Muscle of leg (tissue), 11 donors: ENCODE results near the gene CCDC142. TPM values are rescaled to one million over a fixed set of nuclear protein-coding genes. Genes with fewer than 3 reads are reported as not detected.
A peak's percentile ranks its signal among the peaks of the same experiment; 100 is the strongest.

ENCODE experiments used
- DNase-seq: peaks from one replicate; pipeline ENCODE4 v3.0.0; 2013
- H3K27ac ChIP-seq: one replicate; pipeline ENCODE4 v1.5.1; 2013; ENCODE audit warnings: mild to moderate bottlenecking, low read length, control low read depth
- H3K27me3 ChIP-seq: one replicate; pipeline ENCODE4 v1.6.1; 2013; ENCODE audit warnings: low read length; ENCODE audit not compliant: control insufficient read depth, insufficient read depth
- H3K36me3 ChIP-seq: one replicate; pipeline ENCODE4 v1.6.1; 2013; ENCODE audit warnings: low read length; ENCODE audit not compliant: control insufficient read depth, insufficient read depth
- H3K4me1 ChIP-seq: one replicate; pipeline ENCODE4 v1.6.1; 2013; ENCODE audit warnings: low read length; ENCODE audit not compliant: control insufficient read depth, insufficient read depth
- H3K4me3 ChIP-seq: one replicate; pipeline ENCODE4 v1.5.1; 2013; ENCODE audit warnings: low read length, control low read depth
- H3K9me3 ChIP-seq: replicated peaks from 2 replicates; pipeline ENCODE4 v1.6.1; 2013; ENCODE audit warnings: low read depth, low read length; ENCODE audit not compliant: control insufficient read depth
- WGBS: methylation state at CpG from one replicate; pipeline ENCODE4 v1.1.5; 2013; ENCODE audit warnings: missing lambda C conversion rate; ENCODE audit not compliant: insufficient coverage; 5-methylcytosine and 5-hydroxymethylcytosine counted together
- polyA plus RNA-seq, 8 donors: library from polyadenylated mRNA; unstranded; fragments of 120-200 nt; gene quantifications; one replicate each; pipeline versions ENCODE4 v1.2.1 to v1.2.3, GENCODE V29; 2013; ENCODE audit warnings: inconsistent platforms in 1 of 8, low replicate concordance in 1 of 8; ENCODE audit not compliant: insufficient read length in 8 of 8, insufficient read depth in 1 of 8
- total RNA-seq: library from RNA; stranded (reverse); fragments of 120-200 nt; gene quantifications from one replicate; pipeline ENCODE4 v1.2.4, GENCODE V29; 2013

The CCDC142 gene
- total and polyA plus RNA-seq, 9 donors: 7.0 to 12.3 (median 8.4) TPM

DNA sequence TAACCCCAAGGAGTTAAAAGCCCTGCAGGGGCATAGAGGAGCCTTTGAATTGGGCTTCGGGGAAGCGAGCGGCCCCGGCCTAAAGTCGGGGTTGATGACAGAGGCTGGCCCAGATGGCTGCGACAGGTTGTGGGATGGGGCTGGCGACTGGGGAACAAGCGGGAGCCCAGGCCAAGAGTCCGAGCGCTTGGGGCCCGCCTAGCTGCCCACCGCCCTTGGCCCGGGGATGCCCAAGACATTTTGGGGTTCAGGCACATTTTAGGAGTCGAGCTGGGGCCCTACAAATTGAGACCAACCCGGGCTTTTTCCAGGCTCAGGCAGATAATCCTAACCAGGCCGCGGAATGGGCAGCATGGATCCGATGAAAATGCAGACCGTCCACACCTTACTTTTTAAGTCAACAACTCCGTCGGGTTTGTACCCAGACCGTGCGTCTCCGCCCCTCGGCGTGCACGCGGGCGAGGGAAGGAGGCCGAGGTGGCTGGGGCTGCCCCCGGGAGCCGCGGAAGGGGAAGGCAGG lies 41.6 kb downstream of the CCDC142 start:
- Histone ChIP-seq H3K27me3 (peaks cover 2% of the 10 kb centered on the region), H3K36me3 (peaks cover 11% of the 10 kb centered on the region), H3K4me3 (peak overlapping the region; percentile 65), H3K4me1 (peaks cover 62% of the 10 kb centered on the region), H3K27ac (peak overlapping the region; percentile 99), H3K9me3 (no peaks in the 10 kb centered on the region)
- no peak for DNase-seq
- WGBS: 4% methylated on average over 33 of the region's 33 CpGs

GRCh38 chr2:74440378-74441169 lies 42.2 kb downstream of the CCDC142 start:
- H3K27ac ChIP-seq: peak overlapping the region; percentile 99
- H3K4me3 ChIP-seq: peak overlapping the region; percentile 65
- DNase-seq: peak; percentile 97
- no peaks in the 10 kb centered on the region for H3K9me3 ChIP-seq
- 2% methylated on average over 26 of the region's 45 CpGs for WGBS
- peaks cover 68% of the 10 kb centered on the region for H3K4me1 ChIP-seq
- peaks cover 14% of the 10 kb centered on the region for H3K36me3 ChIP-seq
- peaks cover 2% of the 10 kb centered on the region for H3K27me3 ChIP-seq

GRCh38 chr2:74439803-74440377 lies 42.9 kb downstream of the CCDC142 start:
- WGBS: 5% methylated on average over 11 of the region's 14 CpGs
- peaks cover 19% of the 10 kb centered on the region for H3K36me3 ChIP-seq
- H3K9me3 ChIP-seq: no peaks in the 10 kb centered on the region
- peak; percentile 96 for DNase-seq
- peaks cover 2% of the 10 kb centered on the region for H3K27me3 ChIP-seq
- peak overlapping the region; percentile 99 for H3K27ac ChIP-seq
- peak overlapping the region; percentile 65 for H3K4me3 ChIP-seq
- H3K4me1 ChIP-seq: peaks cover 69% of the 10 kb centered on the region

DNA sequence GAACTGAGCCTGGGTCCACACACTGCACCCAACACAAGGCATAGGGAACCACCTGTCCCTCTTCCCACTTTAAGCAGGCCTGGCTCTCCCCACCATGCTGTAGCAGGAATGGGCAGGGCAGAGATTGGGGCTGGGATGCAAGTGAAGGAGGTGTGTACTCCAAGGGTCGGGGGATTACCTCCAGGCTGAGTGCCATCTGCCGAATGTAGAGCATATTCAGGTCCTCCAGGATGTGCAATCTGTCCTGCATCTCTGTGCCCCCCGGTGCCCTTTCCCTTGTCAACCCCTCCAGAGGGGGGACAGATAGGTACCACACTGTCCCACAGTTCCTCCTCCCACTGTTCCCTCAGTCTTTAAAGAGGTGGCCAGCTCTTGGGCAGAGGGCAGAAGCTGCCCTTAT lies 43.4 kb downstream of the CCDC142 start:
- H3K4me1 ChIP-seq: peaks cover 67% of the 10 kb centered on the region
- peak overlapping the region; percentile 65 for H3K4me3 ChIP-seq
- H3K27ac ChIP-seq: peak overlapping the region; percentile 99
- H3K9me3 ChIP-seq: no peaks in the 10 kb centered on the region
- DNase-seq: no peak
- peaks cover 21% of the 10 kb centered on the region for H3K36me3 ChIP-seq
- WGBS: 3% methylated on average over 3 of the region's 3 CpGs
- H3K27me3 ChIP-seq: peaks cover 2% of the 10 kb centered on the region

- DNase-seq: no peak
- H3K36me3 ChIP-seq: peaks cover 21% of the 10 kb centered on the region
- peaks cover 63% of the 10 kb centered on the region for H3K4me1 ChIP-seq
- no peak overlapping the region for H3K27ac ChIP-seq
- H3K27me3 ChIP-seq: peaks cover 2% of the 10 kb centered on the region
- no peak overlapping the region for H3K4me3 ChIP-seq
- H3K9me3 ChIP-seq: no peaks in the 10 kb centered on the region
- WGBS: 83% methylated on average over 1 of the region's 1 CpG
Observed at GRCh38 chr2:74438248-74438647, 44.5 kb downstream of the CCDC142 start.

- Histone ChIP-seq H3K36me3 (peaks cover 27% of the 10 kb centered on the region), H3K27ac (peak overlapping the region; percentile 29), H3K27me3 (peaks cover 2% of the 10 kb centered on the region), H3K4me1 (peaks cover 60% of the 10 kb centered on the region), H3K4me3 (no peak overlapping the region), H3K9me3 (no peaks in the 10 kb centered on the region)
- no peak for DNase-seq
- WGBS: 44% methylated on average over 4 of the region's 6 CpGs
Observed at GRCh38 chr2:74436848-74437695, 45.7 kb downstream of the CCDC142 start.

GRCh38 chr2:74436111-74436805 lies 46.5 kb downstream of the CCDC142 start:
- Histone ChIP-seq H3K9me3 (no peaks in the 10 kb centered on the region), H3K27ac (peak overlapping the region; percentile 29), H3K4me3 (peak overlapping the region; percentile 4), H3K27me3 (no peaks in the 10 kb centered on the region), H3K36me3 (peaks cover 35% of the 10 kb centered on the region), H3K4me1 (peaks cover 52% of the 10 kb centered on the region)
- no peak for DNase-seq
- WGBS: 52% methylated on average over 31 of the region's 43 CpGs

GRCh38 chr2:74430502-74430901 lies 52.3 kb downstream of the CCDC142 start:
- 88% methylated on average over 6 of the region's 11 CpGs for WGBS
- no peaks in the 10 kb centered on the region for H3K9me3 ChIP-seq

GRCh38 chr2:74429487-74430451 lies 53.0 kb downstream of the CCDC142 start:
- H3K9me3 ChIP-seq: no peaks in the 10 kb centered on the region
- no peaks in the 10 kb centered on the region for H3K27me3 ChIP-seq
- H3K27ac ChIP-seq: no peak overlapping the region
- WGBS: 75% methylated on average over 6 of the region's 18 CpGs
- peaks cover 77% of the 10 kb centered on the region for H3K36me3 ChIP-seq
- H3K4me1 ChIP-seq: no peaks in the 10 kb centered on the region
- H3K4me3 ChIP-seq: no peak overlapping the region
- no peak for DNase-seq

More at GRCh38 chr2:74430502-74430901, 52.3 kb downstream of the CCDC142 start:
- H3K27me3 ChIP-seq: no peaks in the 10 kb centered on the region
- H3K4me1 ChIP-seq: no peaks in the 10 kb centered on the region
- no peak overlapping the region for H3K27ac ChIP-seq
- no peak for DNase-seq
- H3K4me3 ChIP-seq: no peak overlapping the region
- H3K36me3 ChIP-seq: peaks cover 78% of the 10 kb centered on the region
